Esophagus muscularis mucosa (tissue), 4 donors: ENCODE results near the gene ROPN1B.

Source experiments
- EP300 ChIP-seq: sonication (generic); formaldehyde crosslinking; IDR thresholded peaks from one replicate; pipeline ENCODE4 v1.6.1; 2017; ENCODE audit warnings: antibody characterized with exemption
- POLR2A ChIP-seq: fragments of 450-650 bp; IDR thresholded peaks from one replicate; pipeline ENCODE4 v1.6.1; 2017; ENCODE audit warnings: antibody characterized with exemption, moderate library complexity, mild to moderate bottlenecking, low read depth
- POLR2AphosphoS5 ChIP-seq, 2 donors: sonication (generic); formaldehyde crosslinking; IDR thresholded peaks; one replicate each; pipeline ENCODE4 v1.6.1; 2017; ENCODE audit warnings: antibody characterized with exemption in 2 of 2
- TF ChIP-seq, protein P1 (sequence below), 3 experiments: fragments of 200-600 bp in 2 of 3; fragments of 450-650 bp in 1 of 3; sonication (generic) in 2 of 3; IDR thresholded peaks; one replicate each; pipeline ENCODE4 v1.5.1; 2017 to 2019; ENCODE audit warnings: antibody characterized with exemption in 3 of 3, mild to moderate bottlenecking in 2 of 3, moderate library complexity in 1 of 3

DNA sequence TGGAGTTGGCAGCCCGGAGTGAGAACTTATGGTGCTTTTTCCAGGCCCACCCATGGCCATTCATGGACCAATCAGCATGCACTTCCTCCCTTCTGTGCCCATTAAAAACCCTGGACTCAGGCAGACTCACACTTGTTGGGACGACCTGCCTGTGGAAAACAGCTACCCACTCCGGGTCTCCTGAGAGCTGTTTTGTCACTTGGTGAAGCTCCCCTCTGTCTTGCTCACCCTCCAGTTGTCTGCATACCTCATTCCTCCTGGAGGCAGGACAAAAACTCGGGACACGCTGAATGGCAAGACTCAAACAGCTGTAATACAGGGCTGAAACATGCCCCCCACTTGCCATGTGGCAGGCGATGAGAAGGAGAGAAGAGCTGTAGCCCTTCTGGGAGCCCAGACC lies 35.2 kb downstream of the ROPN1B start:
- TF ChIP-seq, protein P1, sequence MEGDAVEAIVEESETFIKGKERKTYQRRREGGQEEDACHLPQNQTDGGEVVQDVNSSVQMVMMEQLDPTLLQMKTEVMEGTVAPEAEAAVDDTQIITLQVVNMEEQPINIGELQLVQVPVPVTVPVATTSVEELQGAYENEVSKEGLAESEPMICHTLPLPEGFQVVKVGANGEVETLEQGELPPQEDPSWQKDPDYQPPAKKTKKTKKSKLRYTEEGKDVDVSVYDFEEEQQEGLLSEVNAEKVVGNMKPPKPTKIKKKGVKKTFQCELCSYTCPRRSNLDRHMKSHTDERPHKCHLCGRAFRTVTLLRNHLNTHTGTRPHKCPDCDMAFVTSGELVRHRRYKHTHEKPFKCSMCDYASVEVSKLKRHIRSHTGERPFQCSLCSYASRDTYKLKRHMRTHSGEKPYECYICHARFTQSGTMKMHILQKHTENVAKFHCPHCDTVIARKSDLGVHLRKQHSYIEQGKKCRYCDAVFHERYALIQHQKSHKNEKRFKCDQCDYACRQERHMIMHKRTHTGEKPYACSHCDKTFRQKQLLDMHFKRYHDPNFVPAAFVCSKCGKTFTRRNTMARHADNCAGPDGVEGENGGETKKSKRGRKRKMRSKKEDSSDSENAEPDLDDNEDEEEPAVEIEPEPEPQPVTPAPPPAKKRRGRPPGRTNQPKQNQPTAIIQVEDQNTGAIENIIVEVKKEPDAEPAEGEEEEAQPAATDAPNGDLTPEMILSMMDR (IDR thresholded peaks at IDR 0.05): no peak
- TF ChIP-seq POLR2A (no peak), EP300 (no peak), POLR2AphosphoS5 (IDR thresholded peaks at IDR 0.05) (no peak)
